CD4-positive, alpha-beta T cell treated with Interleukin-12 subunit alpha and Interleukin-12 subunit beta, for 1 hour (primary cell): Measurements from ENCODE around the gene RBM8A.

ENCODE experiments used
- DNase-seq: peaks from one replicate; pipeline ENCODE4 v3.0.0-alpha.2; 2020

The RBM8A gene

GRCh38 chr1:145927063-145927886 lies at the start of gene RBM8A:
TSS of gene RBM8A (minus strand) at chr1:145927484. CDS start at chr1:145927426, 58 bp downstream.
- DNase-seq, result peak; percentile 98

DNA sequence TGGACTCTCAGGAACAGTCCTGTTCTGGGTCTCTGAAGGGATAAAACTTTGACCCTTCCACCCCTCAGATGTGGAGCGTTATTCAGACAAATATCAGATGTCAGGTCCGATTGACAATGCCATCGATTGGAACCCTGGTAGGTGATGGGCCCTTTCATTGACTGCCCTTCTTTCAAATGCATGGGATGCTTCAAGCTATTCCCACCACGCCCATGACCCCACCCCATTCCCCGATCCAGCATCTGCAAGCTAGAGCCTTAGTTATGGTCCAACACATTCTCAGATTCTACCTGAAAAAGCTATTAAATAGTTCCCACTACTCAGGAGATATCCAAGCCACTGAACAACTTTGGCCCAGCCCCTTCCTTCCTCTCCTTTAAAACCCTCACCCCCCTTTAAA lies 49.7 kb upstream of the RBM8A start:
- no peak for DNase-seq

DNA sequence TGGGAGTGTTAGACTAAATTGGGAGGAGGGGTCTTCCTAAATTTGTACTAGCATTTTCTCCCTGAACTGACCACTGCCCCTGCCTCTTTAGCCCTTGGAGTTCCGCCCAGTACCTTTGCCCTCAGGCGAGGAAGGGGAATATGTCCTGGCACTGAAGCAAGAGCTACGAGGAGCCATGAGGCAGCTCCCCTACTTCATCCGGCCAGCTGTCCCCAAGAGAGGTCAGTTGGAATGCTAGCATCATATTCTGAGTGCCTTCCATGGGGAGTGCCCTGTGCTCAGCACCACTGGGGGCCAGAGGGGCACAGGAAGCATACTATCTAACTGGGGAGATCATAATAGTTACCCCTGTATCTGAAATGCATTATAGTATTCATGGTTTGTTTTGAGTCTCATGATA lies 47.9 kb upstream of the RBM8A start:
- no peak for DNase-seq

- no peak for DNase-seq
Observed at GRCh38 chr1:145974721-145975120, 47.4 kb upstream of the RBM8A start.

DNA sequence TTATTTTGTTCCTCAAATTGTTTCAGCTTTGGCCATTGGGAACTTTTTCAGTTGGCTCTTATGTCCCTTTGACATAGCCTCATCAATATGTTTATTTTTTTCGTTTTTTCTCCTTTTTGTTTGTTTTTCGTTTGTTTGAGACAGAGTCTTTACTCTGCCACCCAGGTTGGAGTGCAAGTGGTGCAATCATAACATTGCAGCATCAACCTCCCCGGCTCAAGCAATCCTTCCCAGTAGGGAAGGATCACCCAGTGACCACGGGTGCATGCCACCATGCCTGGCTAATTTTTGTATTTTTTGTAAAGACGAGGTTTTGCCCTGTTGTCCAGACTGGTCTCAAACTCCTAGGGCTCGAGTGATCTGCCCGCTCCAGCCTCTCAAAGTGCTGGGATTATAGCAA lies 45.3 kb upstream of the RBM8A start:
- DNase-seq, result no peak

- no peak for DNase-seq
Observed at GRCh38 chr1:145967288-145967687, 40.0 kb upstream of the RBM8A start.

DNA sequence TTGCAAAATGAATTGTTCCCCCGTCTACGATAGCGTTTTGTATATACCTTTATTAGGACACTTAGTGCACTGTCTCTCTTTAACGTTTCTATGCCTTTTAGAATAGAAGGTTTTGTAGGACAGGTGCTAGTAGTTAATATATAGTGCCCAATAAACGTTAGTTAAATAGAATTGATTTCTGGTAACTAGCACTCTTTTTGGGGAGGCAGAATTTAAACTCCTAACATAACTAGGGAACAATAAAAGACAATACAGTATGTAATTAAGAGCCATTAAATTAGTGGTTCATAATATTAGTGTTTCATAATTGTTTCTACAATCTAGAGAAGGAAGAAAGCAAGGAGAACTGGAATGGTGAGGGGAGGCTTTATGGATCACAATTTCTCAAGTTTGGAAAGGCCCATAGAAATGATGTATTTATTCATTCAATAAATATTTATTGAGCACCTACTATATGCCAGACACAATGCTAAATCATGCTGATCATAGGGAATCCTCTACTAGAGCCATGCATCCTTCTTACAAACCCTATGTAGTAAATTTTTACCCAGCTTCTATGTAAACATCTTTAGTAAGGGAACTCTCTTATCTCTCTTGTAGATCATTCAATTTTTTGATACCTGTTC lies 37.9 kb upstream of the RBM8A start:
- DNase-seq, result no peak

DNA sequence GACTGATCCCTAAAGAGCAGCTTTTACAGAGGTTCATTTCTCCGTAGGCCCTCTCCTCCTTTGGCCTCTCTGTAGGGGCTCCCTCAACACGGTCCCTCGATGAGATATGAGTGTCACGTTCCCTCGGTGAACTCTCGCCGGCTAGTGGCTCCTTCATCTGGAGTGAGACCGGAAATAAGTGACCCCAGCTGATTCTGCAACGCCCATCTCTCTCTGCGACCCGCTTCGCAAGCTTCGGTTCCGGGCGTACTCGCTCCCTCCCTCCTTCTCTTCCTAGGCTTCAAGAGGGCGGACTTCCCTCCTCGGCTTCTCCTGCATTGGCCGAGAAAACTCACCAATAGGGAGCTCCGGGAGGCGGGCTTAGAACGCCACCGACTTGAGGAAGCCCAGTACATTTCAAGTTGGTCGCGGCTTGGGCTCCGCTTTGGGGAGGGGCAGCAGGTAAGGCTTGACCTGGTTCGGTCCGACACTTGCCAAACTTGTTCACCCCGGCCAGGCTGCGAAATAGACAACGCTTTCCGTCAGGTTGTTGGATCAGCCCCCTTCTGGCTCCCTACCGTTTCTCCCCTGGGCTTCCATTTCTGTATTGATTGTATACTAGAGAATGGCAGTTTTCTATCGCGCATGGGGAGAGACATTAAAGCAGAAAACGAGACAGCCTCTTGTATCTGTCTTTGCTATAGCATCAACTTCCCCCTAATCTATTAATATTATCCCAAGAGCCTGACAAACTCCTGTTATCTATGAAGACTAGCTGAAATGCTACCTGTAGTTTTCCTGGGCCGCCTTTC lies 37.2 kb upstream of the RBM8A start, which contains the start of the genes ANKRD34A and POLR3GL:
Gene ANKRD34A (minus strand): TSS at position 248 of the 791 bp plus-strand sequence. CDS start 2,816 bp downstream, outside the sequence.
Gene POLR3GL (plus strand): TSS at position 363 of the 791 bp plus-strand sequence. CDS start 10,176 bp downstream, outside the sequence.
- DNase-seq, result peak; percentile 93

GRCh38 chr1:145963265-145964019 lies 36.2 kb upstream of the RBM8A start:
- DNase-seq, result no peak

- DNase-seq, result peak; percentile 55
Observed at GRCh38 chr1:145962157-145963102, 35.1 kb upstream of the RBM8A start.

DNA sequence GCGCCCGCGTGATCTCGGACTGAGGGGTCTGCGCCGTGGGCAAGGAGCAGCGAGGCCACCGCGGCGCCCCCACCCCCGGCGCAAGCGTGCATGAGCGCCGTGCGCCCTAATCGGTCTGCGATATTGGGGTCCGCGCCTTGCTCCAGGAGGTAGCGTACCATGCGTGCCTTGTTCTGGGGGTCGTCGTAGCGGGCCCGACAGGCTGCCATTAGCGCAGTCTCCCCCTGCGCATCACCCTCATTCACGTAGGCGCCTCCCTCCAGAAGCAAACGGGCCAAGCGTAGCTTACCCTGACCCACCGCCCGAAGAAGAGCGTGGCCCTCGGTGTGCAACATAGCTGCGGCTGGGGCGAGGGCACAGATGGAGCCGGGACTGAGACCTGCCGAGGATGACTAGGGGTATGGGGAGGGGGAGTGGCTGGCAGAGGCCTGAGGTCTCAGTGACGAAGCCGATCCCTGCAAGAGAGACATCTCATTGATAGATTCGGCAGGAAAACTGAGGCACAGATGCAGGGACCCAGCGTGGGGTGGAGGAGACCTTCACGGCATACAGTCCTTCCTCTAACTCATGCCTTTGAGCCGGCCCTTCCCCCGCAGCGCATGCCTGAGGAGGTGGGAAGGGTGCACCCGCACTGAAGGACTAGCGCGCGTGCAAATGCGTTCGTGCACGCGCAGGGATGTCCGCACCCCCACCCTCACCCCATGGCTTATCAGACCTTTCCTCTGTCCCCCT lies 34.3 kb upstream of the RBM8A start:
- peak; percentile 43 for DNase-seq

DNA sequence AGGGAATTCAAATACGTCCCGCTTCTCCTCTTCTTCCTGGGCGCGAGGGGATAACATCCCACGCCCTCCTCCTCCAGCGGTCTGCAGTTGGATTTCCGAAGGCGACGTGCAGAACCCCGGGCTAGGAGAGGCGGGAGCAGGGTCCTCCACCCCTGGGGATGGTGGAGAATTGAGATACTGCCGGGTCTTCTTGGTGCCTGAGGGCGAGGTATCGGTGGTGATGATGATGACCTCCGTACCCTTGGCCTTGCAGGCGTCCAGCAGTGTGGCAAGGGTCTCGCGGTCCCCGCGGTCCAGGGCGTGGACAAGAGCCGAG lies 33.8 kb upstream of the RBM8A start:
- DNase-seq, result no peak

- DNase-seq, result peak; percentile 52
Observed at GRCh38 chr1:145960468-145961108, 33.3 kb upstream of the RBM8A start.

GRCh38 chr1:145959957-145960467 lies 32.7 kb upstream of the RBM8A start:
- DNase-seq, result no peak

- no peak for DNase-seq
Observed at GRCh38 chr1:145959333-145959732, 32.0 kb upstream of the RBM8A start.

DNA sequence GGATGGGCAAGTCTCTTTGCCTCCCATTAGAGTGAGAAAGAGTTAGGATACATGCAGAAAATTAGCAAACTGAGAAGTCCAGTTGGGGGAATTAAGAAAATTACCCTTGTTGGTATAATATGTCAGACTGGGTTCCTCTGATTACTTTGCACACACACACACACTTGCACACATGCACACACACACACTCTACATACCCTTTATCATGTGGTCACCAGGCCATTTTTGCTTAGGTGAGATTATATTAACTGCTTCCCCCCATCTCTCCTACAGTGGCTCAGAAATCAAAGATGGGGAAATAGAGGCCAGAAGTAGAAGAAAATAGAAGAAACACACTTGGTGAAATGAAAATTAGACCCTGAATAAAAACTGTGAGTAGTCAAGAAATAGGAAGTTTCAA lies 31.4 kb upstream of the RBM8A start:
- no peak for DNase-seq

DNA sequence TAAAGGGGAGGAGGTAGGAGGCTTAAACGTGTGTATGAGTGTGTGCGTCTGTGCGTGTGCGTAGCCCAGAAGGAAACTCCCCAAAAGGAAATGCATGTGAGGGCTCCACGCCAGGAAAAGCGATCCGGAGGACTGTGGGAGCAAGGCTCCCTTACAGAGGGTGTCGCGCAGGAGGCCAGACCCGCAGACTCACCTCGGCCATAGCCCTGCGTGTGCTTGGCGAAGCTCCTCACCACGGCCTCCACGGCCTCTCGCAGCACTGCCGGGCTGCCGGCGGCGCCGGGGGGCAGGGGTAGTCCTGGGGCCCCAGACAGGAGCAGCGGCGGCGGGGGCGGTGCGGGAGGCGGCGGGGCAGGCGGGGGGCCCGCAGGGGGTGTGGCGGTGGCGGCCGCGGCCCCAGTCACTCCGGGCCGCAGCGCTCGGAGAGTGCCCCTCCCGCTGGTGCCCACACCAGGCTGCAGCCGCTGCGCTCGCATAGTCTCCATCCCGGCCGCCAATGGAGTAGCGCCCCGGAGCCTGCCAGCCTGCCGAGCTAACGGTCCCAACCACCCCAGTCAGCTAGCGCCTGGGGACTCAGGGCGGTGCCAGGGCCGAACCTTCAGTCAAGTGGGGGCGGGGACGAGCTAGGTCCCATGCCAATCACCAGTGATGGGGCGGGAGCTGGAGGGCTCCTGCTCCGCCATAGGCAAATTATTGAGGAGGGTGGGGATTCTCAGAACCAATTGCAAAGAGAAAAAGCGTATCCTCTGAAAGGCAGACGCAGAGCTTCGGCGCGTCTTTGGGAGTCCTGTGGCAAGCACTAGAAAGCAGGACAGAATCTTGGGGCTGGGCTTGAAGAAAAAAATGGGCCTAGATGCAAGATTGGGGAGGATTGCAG lies 30.4 kb upstream of the RBM8A start, which contains the start of gene LIX1L:
Gene LIX1L (minus strand): TSS at position 575 of the 877 bp plus-strand sequence. CDS start 90 bp downstream, at position 485.
- peak; percentile 94 for DNase-seq

- DNase-seq, result peak; percentile 24
Observed at GRCh38 chr1:145956781-145957442, 29.6 kb upstream of the RBM8A start.
